GM12874 (cell line): ENCODE measurements around the gene CMTM8.

Experiments used
- CTCF ChIP-seq: IDR thresholded peaks from 2 replicates; pipeline ENCODE4 v1.5.1; 2011; ENCODE audit warnings: low read depth, mild to moderate bottlenecking, control low read depth, low read length, moderate library complexity; ENCODE audit not compliant: insufficient read depth

Gene CMTM8

DNA sequence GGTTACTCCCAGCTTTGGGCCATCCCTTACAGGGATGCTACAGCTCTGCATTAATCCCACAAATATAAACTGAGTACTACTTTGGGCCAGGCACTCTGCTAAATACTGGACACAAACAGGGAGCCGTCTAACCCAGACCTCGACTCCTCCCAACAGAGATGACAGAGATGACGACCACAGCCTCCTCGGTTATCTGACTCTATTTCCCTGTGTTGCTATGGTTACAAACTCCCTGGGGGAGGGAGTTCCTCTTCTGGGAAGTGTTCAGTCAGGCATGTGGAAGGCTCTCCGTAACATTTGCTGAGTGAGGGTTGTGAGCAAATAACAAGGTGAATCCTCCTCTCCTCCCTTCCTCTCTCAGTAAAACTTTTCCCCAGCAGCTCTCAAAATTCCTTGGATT lies 146.5 kb downstream of the CMTM8 start:
- TF ChIP-seq CTCF, result no peak

GRCh38 chr3:32387512-32387911 lies 149.0 kb downstream of the CMTM8 start:
- TF ChIP-seq CTCF, result no peak

DNA sequence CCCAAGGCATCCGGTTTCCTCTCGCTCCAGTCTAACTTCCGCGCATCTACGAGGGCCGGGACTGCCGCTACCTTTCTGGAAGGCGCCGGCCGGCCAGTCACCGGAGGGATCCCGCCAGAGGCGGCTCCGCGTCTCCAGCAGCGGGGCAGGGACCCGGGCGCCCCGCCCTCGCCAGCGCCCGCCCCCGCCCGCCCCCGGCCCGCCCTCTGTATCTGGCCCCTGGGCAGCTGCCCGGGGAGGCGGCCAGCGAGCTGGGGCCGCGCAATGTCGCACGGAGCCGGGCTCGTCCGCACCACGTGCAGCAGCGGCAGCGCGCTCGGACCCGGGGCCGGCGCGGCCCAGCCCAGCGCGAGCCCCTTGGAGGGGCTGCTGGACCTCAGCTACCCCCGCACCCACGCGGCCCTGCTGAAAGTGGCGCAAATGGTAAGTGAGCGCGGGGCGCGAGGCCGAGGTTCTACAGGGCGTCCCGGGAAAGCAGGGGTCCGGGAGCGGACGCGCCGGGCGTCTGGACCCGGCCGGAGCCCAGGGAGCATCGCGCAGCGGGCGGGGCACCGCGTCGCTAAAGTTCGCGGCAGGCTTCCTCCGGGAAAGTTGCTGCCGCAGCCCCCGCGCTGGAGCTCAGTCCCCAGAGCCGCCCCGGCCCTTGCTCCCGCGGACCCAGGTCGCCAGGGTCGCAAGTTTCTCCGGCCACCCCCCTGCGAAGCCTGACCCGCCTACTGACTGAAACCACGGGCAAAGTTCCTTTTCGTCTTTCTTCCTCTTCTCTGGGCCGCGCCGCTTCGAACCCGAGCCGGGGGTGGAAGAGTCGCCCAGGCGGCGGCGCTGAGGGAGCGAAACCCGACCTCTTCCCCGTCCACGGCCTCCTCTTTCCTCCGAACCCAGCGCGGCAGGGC lies 153.4 kb downstream of the CMTM8 start, which contains the start of gene CMTM7:
Gene CMTM7, plus strand, starts transcription at position 211 of the 893 bp plus-strand sequence. Its CDS starts 54 bp downstream, at position 265.
- TF ChIP-seq CTCF, result no peak

GRCh38 chr3:32392536-32393302 lies 154.2 kb downstream of the CMTM8 start:
- no peak for TF ChIP-seq CTCF

GRCh38 chr3:32395496-32395895 lies 157.0 kb downstream of the CMTM8 start:
- TF ChIP-seq CTCF, result no peak

- no peak for TF ChIP-seq CTCF
Observed at GRCh38 chr3:32397941-32398340, 159.5 kb downstream of the CMTM8 start.

DNA sequence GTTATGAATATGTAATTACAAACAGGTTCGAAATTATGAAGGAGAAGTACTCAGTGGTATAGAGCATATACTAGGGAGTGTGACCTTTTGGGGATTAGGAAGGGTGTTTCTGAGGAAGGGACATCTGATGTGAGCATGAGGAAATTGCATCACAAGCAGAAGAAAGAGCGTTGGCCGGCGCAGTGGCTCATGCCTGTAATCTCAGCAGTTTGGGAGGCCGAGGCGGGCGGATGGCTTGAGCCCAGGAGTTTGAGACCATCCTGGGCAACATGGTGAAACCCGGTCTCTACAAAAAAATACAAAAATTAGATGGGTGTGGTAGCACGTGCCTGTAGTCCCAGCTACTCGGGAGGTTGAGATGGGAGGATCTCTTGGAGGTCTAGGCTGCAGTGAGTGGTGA lies 160.1 kb downstream of the CMTM8 start:
- TF ChIP-seq CTCF, result no peak
